K562 (cell line): ENCODE data around the gene DET1. TPM values are rescaled to one million over a fixed set of nuclear protein-coding genes. Genes with fewer than 3 reads are reported as not detected.

Experiments
- CHD2 ChIP-seq: IDR thresholded peaks from 2 replicates; pipeline ENCODE4 v1.6.1; 2011; ENCODE audit warnings: low read depth, low read length
- DDX20 ChIP-seq: fragments of 450-650 bp; IDR thresholded peaks from 2 replicates; pipeline ENCODE4 v1.6.1; 2016; ENCODE audit warnings: missing genetic modification characterization, low read depth, mild to moderate bottlenecking, missing compliant biosample characterization, moderate library complexity
- GTF2A2 ChIP-seq: IDR thresholded peaks from 2 replicates; pipeline ENCODE4 v1.6.1; 2016; ENCODE audit warnings: mild to moderate bottlenecking, missing genetic modification characterization, missing compliant biosample characterization
- HIVEP1 ChIP-seq: fragments of 250-450 bp; sonication (Bioruptor Pico); IDR thresholded peaks from 2 replicates; pipeline ENCODE4 v1.4.0; 2020; ENCODE audit warnings: mild to moderate bottlenecking
- L3MBTL2 ChIP-seq: fragments of 450-650 bp; IDR thresholded peaks from 2 replicates; pipeline ENCODE4 v1.6.1; 2016; ENCODE audit warnings: mild to moderate bottlenecking, moderate library complexity
- RB1 ChIP-seq: fragments of 450-650 bp; IDR thresholded peaks from 2 replicates; pipeline ENCODE4 v1.6.1; 2017; ENCODE audit warnings: low read depth, mild to moderate bottlenecking
- RBM14 ChIP-seq: fragments of 200-400 bp; formaldehyde crosslinking; IDR thresholded peaks from 2 replicates; pipeline ENCODE4 v1.6.1; 2018; ENCODE audit warnings: low read depth, mild to moderate bottlenecking, low read length, moderate library complexity, borderline replicate concordance; ENCODE audit not compliant: insufficient read depth
- RCOR1 ChIP-seq, 2 experiments: IDR thresholded peaks; 2 replicates each; pipeline ENCODE4 v1.6.1; 2012; ENCODE audit warnings: low read depth in 2 of 2, low read length in 2 of 2, borderline replicate concordance in 1 of 2, improper control_type of control experiment in 1 of 2
- ZBTB12 ChIP-seq: fragments of 250-450 bp; sonication (Bioruptor Pico); IDR thresholded peaks from 2 replicates; pipeline ENCODE4 v1.4.0; 2020
- ZBTB33 ChIP-seq: sonication (generic); formaldehyde crosslinking; IDR thresholded peaks from 2 replicates; pipeline ENCODE4 v1.8.1; 2023; ENCODE audit warnings: mild to moderate bottlenecking, missing genetic modification reagents
- ZNF140 ChIP-seq: fragments of 250-450 bp; sonication (Bioruptor Pico); IDR thresholded peaks from 2 replicates; pipeline ENCODE4 v1.8.0; 2021; ENCODE audit warnings: moderate library complexity, mild to moderate bottlenecking, inconsistent platforms
- ZNF217 ChIP-seq: sonication (generic); formaldehyde crosslinking; IDR thresholded peaks from 2 replicates; pipeline ENCODE4 v1.8.0; 2022; ENCODE audit warnings: mild to moderate bottlenecking, missing genetic modification reagents
- polyA plus RNA-seq, 8 experiments: library from polyadenylated mRNA; depleted of rRNA in 4 of 8; stranded (reverse) in 5 of 8; unstranded in 3 of 8; fragments of >200 nt; fragmentation: Nextera tagmentation in 2 of 8; fragmentation: Illumina TruSeq in 1 of 8; extraction: Ambion mirVana in 2 of 8; extraction: Trizol in 1 of 8; gene quantifications; 2 replicates each; pipeline versions ENCODE4 v1.2.1 to v1.2.3, GENCODE V29; 2011 to 2014; ENCODE audit warnings: inconsistent platforms in 1 of 8, missing spikeins in 1 of 8
- total RNA-seq, 7 experiments: library from RNA; depleted of rRNA in 6 of 7; stranded (reverse); fragments of >200 nt in 6 of 7; fragmentation: Illumina TruSeq in 2 of 7; extraction: Trizol in 2 of 7; gene quantifications; 2 replicates each; pipeline versions ENCODE4 v1.2.1 to v1.2.3, GENCODE V29; 2011 to 2021; ENCODE audit warnings: low replicate concordance in 1 of 7
- TF ChIP-seq, protein P1 (sequence below): fragments of 450-650 bp; conservative IDR thresholded peaks from 2 replicates; pipeline ENCODE4 v1.6.1; 2016; ENCODE audit warnings: missing genetic modification characterization, low read depth, mild to moderate bottlenecking, missing compliant biosample characterization, moderate library complexity
- TF ChIP-seq, protein P2 (sequence below): fragments of 250-450 bp; sonication (Bioruptor Pico); IDR thresholded peaks from 2 replicates; pipeline ENCODE4 v1.8.0; 2022; ENCODE audit warnings: inconsistent platforms
- TF ChIP-seq, protein P3 (sequence below): fragments of 450-650 bp; formaldehyde crosslinking; IDR thresholded peaks from 2 replicates; pipeline ENCODE4 v1.4.0; 2022; ENCODE audit warnings: mild to moderate bottlenecking, moderate library complexity
- TF ChIP-seq, protein P4 (sequence below): sonication (generic); formaldehyde crosslinking; IDR thresholded peaks from 2 replicates; pipeline ENCODE4 v1.8.0; 2022; ENCODE audit warnings: mild to moderate bottlenecking, missing genetic modification reagents

DET1 gene
- total and polyA plus RNA-seq, 9 of the 15 experiments (the other 6 are each of a cell fraction or from before 2014, with no cell fraction given), result 4.2 to 8.1 (median 6.0) TPM

GRCh38 chr15:88546248-88547129 is at the start of gene DET1 (continued):
- TF ChIP-seq ZBTB33 (CRISPR knock-in tag) (no peak), L3MBTL2 (no peak), CHD2 (no peak), ZBTB12 (CRISPR knock-in tag) (no peak), RCOR1 (IDR thresholded peaks at IDR 0.05; ENCODE audit: borderline replicate concordance in 1 of 2, low read depth in 2 of 2, low read length in 2 of 2) (peak in 1 of 2 experiments; percentile 37; a peak in 1 of 4 replicates), ZNF217 (CRISPR knock-in tag) (no peak), GTF2A2 (no peak), RBM14 (no peak), RB1 (peak; percentile 64; the same call in 1 of the 2 replicates), DDX20 (tag) (no peak), ZNF140 (CRISPR knock-in tag) (0 out of 2 replicates have a peak, but pooled peaks have one; percentile 25), HIVEP1 (CRISPR knock-in tag) (0 out of 2 replicates have a peak, but pooled peaks have one; percentile 18)
- TF ChIP-seq, protein P1, sequence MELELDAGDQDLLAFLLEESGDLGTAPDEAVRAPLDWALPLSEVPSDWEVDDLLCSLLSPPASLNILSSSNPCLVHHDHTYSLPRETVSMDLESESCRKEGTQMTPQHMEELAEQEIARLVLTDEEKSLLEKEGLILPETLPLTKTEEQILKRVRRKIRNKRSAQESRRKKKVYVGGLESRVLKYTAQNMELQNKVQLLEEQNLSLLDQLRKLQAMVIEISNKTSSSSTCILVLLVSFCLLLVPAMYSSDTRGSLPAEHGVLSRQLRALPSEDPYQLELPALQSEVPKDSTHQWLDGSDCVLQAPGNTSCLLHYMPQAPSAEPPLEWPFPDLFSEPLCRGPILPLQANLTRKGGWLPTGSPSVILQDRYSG, result no peak
- TF ChIP-seq, protein P2, sequence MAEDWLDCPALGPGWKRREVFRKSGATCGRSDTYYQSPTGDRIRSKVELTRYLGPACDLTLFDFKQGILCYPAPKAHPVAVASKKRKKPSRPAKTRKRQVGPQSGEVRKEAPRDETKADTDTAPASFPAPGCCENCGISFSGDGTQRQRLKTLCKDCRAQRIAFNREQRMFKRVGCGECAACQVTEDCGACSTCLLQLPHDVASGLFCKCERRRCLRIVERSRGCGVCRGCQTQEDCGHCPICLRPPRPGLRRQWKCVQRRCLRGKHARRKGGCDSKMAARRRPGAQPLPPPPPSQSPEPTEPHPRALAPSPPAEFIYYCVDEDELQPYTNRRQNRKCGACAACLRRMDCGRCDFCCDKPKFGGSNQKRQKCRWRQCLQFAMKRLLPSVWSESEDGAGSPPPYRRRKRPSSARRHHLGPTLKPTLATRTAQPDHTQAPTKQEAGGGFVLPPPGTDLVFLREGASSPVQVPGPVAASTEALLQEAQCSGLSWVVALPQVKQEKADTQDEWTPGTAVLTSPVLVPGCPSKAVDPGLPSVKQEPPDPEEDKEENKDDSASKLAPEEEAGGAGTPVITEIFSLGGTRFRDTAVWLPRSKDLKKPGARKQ (CRISPR knock-in tag), result no peak
- TF ChIP-seq, protein P3, sequence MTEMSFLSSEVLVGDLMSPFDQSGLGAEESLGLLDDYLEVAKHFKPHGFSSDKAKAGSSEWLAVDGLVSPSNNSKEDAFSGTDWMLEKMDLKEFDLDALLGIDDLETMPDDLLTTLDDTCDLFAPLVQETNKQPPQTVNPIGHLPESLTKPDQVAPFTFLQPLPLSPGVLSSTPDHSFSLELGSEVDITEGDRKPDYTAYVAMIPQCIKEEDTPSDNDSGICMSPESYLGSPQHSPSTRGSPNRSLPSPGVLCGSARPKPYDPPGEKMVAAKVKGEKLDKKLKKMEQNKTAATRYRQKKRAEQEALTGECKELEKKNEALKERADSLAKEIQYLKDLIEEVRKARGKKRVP (CRISPR knock-in tag), result 0 out of 2 replicates have a peak, but pooled peaks have one; percentile 26
- TF ChIP-seq, protein P4, sequence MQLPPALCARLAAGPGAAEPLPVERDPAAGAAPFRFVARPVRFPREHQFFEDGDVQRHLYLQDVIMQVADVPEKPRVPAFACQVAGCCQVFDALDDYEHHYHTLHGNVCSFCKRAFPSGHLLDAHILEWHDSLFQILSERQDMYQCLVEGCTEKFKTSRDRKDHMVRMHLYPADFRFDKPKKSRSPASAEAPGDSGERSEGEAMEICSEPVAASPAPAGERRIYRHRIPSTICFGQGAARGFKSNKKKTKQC (CRISPR knock-in tag), result no peak
